GM18870 (cell line): ENCODE data around the gene MEFV.
"Not testable (repeated sequence)": the region's sequence is repeated elsewhere in the genome, so short reads cannot be mapped to it uniquely, and the experiment has no call there.

Source experiments
- ATAC-seq: cut with Tn5 transposase; IDR thresholded peaks from one replicate; pipeline ENCODE4 v1.9.1; 2021; ENCODE audit warnings: moderate library complexity; ENCODE audit not compliant: unreplicated experiment

The MEFV gene

GRCh38 chr16:3223913-3224515 is 32.4 kb downstream of the MEFV start:
- ATAC-seq: no peak

GRCh38 chr16:3220839-3221238 is 35.6 kb downstream of the MEFV start:
- no peak for ATAC-seq

DNA sequence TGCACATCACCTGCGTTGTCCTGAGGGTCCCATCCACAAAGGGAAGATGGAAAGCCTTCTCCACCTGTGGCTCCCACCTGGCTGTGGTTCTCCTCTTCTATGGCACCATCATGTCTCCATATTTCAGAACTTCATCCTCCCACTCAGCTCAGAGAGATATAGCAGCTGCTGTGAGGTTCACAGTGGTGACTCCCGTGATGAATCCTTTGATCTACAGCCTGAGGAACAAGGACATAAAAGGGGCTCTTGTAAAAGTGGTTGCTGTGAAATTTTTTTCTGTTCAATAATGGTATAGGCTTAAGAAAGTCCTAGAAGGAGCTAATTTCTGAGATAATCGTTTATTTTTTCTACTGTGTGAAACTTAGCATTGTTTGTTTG is 40.2 kb downstream of the MEFV start:
- no peak for ATAC-seq

- no peak for ATAC-seq
Measured at GRCh38 chr16:3215601-3216262, 40.7 kb downstream of the MEFV start.

DNA sequence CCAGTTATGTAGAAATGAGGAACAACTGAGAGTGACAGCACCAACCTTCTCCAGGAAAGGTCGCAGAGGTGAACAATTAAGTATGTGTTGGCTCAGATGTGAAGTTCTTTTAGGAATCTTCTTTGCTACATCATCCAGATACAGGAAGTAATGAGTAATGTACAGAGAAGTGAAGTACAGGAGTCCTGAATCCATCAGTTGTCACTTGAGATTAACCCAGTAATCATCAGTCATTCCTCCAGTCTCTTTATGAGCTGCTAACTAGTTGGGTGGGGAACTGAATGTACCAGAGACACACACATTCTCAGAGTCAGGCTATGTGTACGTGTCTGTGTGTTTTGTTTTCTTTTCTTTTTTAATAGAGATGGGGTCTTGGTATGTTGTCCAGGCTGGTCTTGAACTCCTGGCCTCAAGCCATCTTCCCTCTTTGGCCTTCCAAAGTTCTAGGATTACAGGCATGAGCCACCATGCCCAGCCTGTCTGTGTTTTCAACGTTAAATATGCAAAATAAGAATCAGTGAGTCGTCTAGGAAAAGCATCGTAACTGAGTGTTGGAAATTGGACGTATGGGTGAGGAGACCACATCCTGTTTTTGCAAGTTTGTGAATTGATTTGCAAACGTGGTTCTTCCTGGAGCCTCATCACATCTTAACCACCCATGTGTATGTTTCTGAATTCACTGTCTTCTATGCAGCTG is 41.4 kb downstream of the MEFV start:
- no peak for ATAC-seq

DNA sequence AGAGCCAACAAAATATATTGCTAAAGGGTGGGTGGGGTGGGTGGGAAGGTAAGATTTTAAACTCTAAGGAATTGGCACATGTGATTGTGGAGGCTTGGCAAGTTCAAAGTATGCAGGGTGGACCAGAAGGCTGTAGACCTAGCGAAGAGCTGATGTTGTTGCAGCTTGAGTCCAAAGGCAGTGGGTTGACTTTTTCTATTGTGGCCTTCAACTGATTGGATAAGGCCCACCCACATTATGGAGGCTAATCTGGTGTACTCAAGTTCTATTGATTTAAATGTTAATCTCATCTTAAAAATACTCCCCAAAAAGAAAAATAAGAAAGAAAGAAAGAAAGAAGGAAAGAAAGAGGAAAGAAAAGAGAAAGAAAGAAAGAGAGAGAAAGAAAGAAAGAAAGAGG is 43.9 kb downstream of the MEFV start:
- no peak for ATAC-seq

DNA sequence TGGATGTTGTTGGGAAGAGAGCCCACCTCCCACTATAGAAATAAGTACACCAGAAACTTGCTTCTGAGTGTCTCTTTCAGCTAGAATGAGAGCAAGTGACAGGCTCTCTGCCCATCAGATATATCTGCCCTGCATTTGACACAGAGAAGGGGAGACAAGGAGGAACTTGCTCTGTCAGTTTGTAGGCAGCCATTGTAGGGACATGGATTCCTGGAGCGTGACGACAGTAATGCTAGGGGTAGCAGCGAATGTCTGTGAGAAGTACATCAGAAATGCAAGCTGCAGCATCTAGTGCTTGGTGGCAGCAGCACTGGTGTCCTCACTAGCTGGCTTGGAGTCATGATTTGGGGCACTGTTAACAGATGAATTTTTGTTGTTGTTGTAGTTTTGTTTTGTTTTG is 44.4 kb downstream of the MEFV start:
- ATAC-seq: no peak

- no peak for ATAC-seq
Measured at GRCh38 chr16:3207086-3207953, 49.1 kb downstream of the MEFV start.

DNA sequence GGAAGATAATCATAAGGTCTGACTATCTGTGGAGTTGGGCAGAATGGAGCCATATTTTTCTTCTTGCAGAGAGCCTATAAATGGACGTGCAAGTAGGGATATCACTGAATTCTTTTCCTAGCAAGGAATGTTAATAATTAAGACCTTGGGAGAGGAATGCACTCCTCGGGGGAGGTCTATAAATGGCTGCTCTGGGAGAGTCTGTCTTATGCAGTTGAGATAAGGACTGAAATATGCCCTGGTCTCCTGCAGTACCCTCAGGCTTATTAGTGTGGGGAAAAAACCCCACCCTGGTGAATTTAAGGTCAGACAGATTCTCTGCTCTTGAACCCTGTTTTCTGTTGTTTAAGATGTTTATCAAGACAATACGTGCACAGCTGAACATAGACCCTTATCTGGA is 50.5 kb downstream of the MEFV start:
- ATAC-seq: not testable (repeated sequence)

GRCh38 chr16:3202903-3203539 is 53.4 kb downstream of the MEFV start:
- no peak for ATAC-seq

DNA sequence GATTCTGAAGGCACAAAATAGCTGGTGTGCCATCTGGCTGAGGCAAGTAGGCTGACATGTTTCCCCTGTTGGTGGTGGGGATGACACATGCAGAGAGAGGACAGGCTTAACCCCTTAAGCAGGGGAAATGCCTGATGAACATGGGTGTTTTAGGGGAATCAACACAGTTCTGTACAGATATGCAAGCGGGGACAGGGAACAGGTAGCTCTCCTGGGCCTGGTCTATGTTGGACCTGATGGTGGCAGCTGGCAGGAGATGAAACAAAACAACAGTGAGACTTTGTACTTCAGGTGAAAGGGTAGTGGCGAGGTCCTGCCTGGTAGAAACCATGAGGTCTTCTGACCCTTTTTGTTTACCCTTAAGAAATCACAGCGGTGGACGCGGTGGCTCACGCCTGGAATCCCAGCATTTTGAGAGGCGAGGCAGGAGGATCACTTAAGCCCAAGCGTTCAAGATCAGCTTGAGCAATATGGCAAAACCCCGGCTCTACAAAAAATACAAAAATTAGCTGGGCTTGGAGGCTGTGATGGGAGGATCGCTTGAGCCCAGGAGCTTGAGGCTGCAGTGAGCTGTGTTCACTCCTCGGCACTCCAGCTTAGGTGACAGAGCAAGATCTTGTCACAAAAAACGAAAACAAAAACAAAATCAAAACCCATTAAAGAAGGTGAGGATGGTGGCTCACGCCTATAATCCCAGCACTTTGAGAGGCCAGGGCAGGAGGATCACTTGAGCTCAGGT is 57.9 kb downstream of the MEFV start:
- ATAC-seq: no peak

DNA sequence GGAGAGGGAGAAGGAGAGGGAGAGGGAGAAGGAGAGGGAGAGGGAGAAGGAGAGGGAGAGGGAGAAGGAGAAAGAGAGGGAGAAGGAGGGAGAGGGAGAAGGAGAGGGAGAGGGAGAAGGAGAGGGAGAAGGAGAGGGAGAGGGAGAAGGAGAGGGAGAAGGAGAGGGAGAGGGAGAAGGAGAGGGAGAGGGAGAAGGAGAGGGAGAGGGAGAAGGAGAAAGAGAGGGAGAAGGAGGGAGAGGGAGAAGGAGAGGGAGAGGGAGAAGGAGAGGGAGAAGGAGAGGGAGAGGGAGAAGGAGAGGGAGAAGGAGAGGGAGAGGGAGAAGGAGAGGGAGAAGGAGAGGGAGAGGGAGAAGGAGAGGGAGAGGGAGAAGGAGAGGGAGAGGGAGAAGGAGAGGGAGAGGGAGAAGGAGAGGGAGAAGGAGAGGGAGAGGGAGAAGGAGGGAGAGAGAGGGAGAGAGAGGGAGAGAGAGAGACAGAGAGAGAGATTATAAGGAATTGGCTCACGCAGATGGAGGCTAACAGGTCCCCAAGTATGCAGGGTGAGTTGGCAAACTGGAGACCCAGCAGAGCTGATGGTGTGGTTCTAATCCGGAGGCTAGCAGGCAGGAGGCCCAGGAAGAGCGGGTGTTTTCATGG is 58.6 kb downstream of the MEFV start:
- not testable (repeated sequence) for ATAC-seq

DNA sequence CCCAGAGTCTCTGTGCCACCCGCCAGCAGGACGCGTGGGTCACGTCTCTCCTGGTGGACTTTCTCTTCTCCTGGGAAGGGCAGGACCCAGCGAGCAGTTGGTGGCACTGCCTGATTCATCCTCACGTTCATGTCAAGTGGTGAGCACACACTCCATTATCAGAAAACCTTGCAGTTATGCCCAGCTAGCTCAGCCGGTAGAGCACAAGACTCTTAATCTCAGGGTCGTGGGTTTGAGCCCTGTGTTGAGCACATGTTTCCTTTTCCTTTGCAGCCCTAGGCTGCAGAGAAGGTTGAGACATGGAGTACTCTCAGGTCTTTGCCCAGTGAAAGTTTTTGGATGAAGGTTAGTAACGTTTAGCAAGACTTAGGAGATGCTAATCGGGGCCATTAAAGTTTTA is 60.5 kb downstream of the MEFV start:
- no peak for ATAC-seq

- no peak for ATAC-seq
Measured at GRCh38 chr16:3194792-3195191, 61.6 kb downstream of the MEFV start.

- ATAC-seq: no peak
Measured at GRCh38 chr16:3193221-3194212, 62.9 kb downstream of the MEFV start.

- no peak for ATAC-seq
Measured at GRCh38 chr16:3192476-3193019, 63.9 kb downstream of the MEFV start.
